Vagina (tissue), 2 donors: Measurements from ENCODE around the gene SDR39U1. TPM values are rescaled to one million over a fixed set of nuclear protein-coding genes. Genes with fewer than 3 reads are reported as not detected.

ENCODE experiments used
- DNase-seq, 2 donors: peaks; one replicate each; pipeline ENCODE4 v3.0.0-alpha.2; 2017; ENCODE audit errors: extremely low spot score in 2 of 2
- H3K27ac ChIP-seq: fragments of 200-600 bp; sonication (generic); one replicate; pipeline ENCODE4 v1.5.1; 2019
- H3K27me3 ChIP-seq: fragments of 200-600 bp; sonication (generic); one replicate; pipeline ENCODE4 v1.5.1; 2019
- H3K36me3 ChIP-seq, 2 donors: fragments of 200-600 bp; sonication (generic); one replicate each; pipeline ENCODE4 v1.5.1; 2017 to 2019
- H3K4me1 ChIP-seq: fragments of 200-600 bp; sonication (generic); one replicate; pipeline ENCODE4 v1.5.1; 2019
- H3K4me3 ChIP-seq, 2 donors: fragments of 200-600 bp; sonication (generic); 1 replicate in 1 of 2; 2 replicates in 1 of 2; pipeline ENCODE4 v1.5.1; 2016 to 2019
- H3K9me3 ChIP-seq: fragments of 200-600 bp; sonication (generic); one replicate; pipeline ENCODE4 v1.5.1; 2019
- POLR2A ChIP-seq, 2 donors: fragments of 450-650 bp; IDR thresholded peaks; one replicate each; pipeline ENCODE4 v1.6.1; 2017; ENCODE audit warnings: antibody characterized with exemption in 2 of 2, mild to moderate bottlenecking in 2 of 2, moderate library complexity in 2 of 2
- POLR2AphosphoS5 ChIP-seq, 2 donors: sonication (generic); formaldehyde crosslinking; IDR thresholded peaks; one replicate each; pipeline ENCODE4 v1.9.0; 2017; ENCODE audit warnings: antibody characterized with exemption in 2 of 2, mild to moderate bottlenecking in 2 of 2, low read depth in 1 of 2; ENCODE audit not compliant: insufficient read depth in 1 of 2
- intact Hi-C: fragments of 100-400 bp; cut with DNase I; formaldehyde crosslinking; loops from one replicate; pipeline ENCODE4 v1.15.1; 2023
- total RNA-seq: library from RNA; depleted of rRNA; stranded (reverse); fragments of >200 nt; gene quantifications from one replicate; pipeline ENCODE4 v1.2.3, GENCODE V29; 2016
- TF ChIP-seq, protein P1 (sequence below), 3 experiments: fragments of 450-650 bp in 2 of 3; fragments of 200-600 bp in 1 of 3; sonication (generic) in 1 of 3; IDR thresholded peaks; one replicate each; pipeline ENCODE4 v1.5.1; 2017 to 2019; ENCODE audit warnings: antibody characterized with exemption in 3 of 3, mild to moderate bottlenecking in 2 of 3, moderate library complexity in 2 of 3

The SDR39U1 gene
- total RNA-seq, 1 donor from 2014 or later, result 43.2 TPM

DNA sequence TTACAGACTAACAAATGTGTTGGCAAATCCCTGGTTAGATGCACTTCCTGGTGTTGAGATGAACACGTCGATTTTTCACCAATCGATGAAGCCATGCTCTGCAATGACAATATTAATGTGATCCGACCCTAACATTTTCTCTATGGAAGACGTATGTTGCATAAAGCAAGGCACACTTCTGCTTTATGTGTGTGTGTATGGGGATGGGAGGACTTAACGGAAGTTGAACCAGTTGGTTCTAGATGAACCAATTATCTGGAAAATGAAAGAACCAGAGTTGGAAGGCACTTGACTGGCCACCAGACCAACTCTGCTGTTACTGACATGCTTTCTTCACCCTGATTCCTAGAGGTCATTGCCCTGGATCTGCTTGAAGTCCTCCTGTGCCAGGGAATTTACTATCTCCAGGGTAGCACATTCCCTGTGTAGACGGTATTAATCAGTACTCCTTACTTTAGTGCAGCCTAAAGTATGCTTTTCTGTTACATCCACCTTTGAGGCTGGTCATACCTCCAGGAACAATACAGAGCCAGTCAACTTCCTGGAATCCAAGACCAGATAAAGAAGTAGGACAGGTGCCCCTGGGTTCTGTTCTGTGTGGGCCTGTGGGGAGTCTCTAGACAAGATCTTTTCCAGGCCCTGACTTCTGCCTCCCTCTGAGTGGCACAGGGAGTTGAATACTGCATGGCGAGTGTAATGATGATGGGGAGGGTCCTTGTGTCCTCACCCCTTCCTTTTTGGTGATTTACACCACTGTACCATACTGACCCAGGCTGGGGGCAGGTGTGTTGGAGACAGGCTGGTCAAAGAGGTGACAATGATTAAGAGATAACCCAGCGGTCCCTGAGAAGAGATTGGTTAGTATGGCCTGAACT is 4.1 kb downstream of the SDR39U1 start:
- TF ChIP-seq POLR2AphosphoS5 (IDR thresholded peaks at IDR 0.05; ENCODE audit: insufficient read depth in 1 of 2, low read depth in 1 of 2) (no peak), POLR2A (IDR thresholded peaks at IDR 0.05) (no peak)
- TF ChIP-seq, protein P1, sequence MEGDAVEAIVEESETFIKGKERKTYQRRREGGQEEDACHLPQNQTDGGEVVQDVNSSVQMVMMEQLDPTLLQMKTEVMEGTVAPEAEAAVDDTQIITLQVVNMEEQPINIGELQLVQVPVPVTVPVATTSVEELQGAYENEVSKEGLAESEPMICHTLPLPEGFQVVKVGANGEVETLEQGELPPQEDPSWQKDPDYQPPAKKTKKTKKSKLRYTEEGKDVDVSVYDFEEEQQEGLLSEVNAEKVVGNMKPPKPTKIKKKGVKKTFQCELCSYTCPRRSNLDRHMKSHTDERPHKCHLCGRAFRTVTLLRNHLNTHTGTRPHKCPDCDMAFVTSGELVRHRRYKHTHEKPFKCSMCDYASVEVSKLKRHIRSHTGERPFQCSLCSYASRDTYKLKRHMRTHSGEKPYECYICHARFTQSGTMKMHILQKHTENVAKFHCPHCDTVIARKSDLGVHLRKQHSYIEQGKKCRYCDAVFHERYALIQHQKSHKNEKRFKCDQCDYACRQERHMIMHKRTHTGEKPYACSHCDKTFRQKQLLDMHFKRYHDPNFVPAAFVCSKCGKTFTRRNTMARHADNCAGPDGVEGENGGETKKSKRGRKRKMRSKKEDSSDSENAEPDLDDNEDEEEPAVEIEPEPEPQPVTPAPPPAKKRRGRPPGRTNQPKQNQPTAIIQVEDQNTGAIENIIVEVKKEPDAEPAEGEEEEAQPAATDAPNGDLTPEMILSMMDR (IDR thresholded peaks at IDR 0.05), result no peak
- peak in 1 of 2 donors; percentile 28 for DNase-seq
- H3K4me3 ChIP-seq, result no peak overlapping the region
- H3K36me3 ChIP-seq, result peaks cover 0 to 48% of the 10 kb centered on the region in 2 donors
- H3K27ac ChIP-seq, result no peak overlapping the region
- peaks cover 49% of the 10 kb centered on the region for H3K4me1 ChIP-seq
- H3K27me3 ChIP-seq, result no peaks in the 10 kb centered on the region
- no peaks in the 10 kb centered on the region for H3K9me3 ChIP-seq
- intact Hi-C loops, result no loop called here

DNA sequence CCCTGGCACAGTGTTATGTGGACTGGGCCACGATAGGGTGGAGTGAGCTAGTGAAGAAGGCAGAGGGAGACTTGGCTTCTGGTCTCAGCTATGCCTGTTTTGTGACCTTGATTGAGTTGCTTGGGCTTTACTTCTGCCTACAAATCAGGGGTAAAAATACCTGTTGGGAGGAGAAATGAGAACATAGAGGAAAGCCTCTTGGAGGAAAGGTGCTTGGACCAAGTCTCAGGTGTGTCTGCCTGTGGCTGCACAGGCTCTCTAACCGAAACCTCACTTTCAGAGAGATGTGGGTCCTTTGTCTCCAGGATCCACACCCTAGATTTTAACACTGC is 4.9 kb downstream of the SDR39U1 start:
- Histone ChIP-seq H3K27me3 (no peaks in the 10 kb centered on the region), H3K36me3 (peaks cover 0 to 55% of the 10 kb centered on the region in 2 donors), H3K4me3 (no peak overlapping the region), H3K27ac (peak overlapping the region; percentile 67), H3K9me3 (no peaks in the 10 kb centered on the region), H3K4me1 (peaks cover 56% of the 10 kb centered on the region)
- TF ChIP-seq, protein P1 (IDR thresholded peaks at IDR 0.05), result no peak
- TF ChIP-seq POLR2A (IDR thresholded peaks at IDR 0.05) (no peak), POLR2AphosphoS5 (IDR thresholded peaks at IDR 0.05; ENCODE audit: insufficient read depth in 1 of 2, low read depth in 1 of 2) (no peak)
- intact Hi-C loops, result no loop called here
- DNase-seq, result no peak

DNA sequence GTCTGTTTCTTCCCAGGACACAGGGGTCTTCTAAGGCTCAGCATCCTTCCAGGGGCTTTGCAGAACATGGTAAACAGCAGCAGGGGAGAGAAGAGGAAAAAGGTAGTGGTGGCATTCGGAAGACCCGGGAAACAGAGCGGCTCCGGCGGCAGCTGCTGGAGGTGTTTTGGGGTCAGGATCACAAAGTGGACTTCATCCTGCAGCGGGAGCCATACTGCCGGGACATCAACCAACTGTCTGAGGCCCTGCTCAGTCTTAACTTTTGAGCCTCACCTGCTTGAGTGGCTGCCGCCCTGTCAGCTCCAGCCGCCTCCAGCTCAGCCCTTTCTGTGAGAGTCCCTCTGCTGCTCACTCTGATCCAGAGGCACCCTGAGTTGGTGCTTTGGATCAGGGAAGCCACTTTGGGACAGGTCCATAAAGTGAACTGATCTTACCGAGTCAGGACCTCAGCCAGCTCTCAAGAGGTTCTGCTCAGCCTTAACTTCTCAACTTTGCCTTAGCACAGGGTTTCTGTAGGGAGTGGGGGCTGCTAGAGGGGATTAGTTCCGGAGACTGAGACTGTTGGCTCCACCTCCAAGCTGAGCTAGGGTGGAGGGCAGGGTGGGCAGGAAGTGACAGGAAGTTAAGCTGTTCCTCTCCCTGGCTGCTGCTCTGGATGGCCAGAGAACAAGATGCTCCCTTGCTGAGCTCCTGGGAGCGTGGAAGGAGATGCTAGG is 5.4 kb downstream of the SDR39U1 start:
- intact Hi-C loops, result no loop called here
- H3K36me3 ChIP-seq, result peaks cover 0 to 61% of the 10 kb centered on the region in 2 donors

DNA sequence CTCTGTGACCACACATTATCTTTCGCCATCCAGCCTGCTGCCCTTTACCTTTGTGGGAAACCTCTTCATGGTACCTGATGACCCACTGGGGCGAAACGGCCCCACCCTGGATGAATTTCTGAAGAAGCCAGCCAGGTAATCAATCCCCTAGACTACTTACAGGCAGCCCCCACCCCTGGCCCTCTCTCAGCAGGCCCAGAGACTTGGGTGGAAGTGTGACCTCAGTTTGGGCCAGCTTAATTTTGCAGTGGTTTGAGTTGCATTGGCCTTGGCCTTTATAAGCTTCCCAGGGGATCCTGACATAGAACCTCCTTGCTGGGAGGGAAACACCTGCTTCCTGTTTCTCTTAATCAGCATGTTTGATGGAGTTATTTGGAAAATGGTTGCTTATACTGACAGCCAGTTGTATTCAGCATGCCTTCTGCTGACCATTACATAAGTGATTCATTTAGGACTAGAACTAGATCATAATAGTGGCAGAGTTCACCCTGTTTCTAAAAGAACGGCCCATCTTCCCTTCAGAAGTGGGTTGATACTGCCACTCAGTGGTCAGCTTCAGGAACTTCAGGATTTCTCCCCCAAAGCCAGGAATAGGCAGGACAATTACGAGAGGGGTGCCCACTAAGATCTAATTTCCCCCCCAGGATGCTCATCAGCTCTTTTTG is 6.1 kb downstream of the SDR39U1 start:
- Histone ChIP-seq H3K9me3 (no peaks in the 10 kb centered on the region), H3K27ac (peak overlapping the region; percentile 67), H3K36me3 (peaks cover 0 to 66% of the 10 kb centered on the region in 2 donors), H3K27me3 (no peaks in the 10 kb centered on the region), H3K4me1 (peaks cover 63% of the 10 kb centered on the region), H3K4me3 (no peak overlapping the region)
- intact Hi-C loops, result no loop called here
- peak in 1 of 2 donors; percentile 88 for DNase-seq
- TF ChIP-seq, protein P1 (IDR thresholded peaks at IDR 0.05), result peak; percentile 58 to 88 (median 81)
- TF ChIP-seq POLR2A (IDR thresholded peaks at IDR 0.05) (no peak), POLR2AphosphoS5 (IDR thresholded peaks at IDR 0.05; ENCODE audit: insufficient read depth in 1 of 2, low read depth in 1 of 2) (peak; percentile 32 to 92)

More for the DNA sequence above, 5.4 kb downstream of the SDR39U1 start:
- Histone ChIP-seq H3K4me3 (no peak overlapping the region), H3K27me3 (no peaks in the 10 kb centered on the region), H3K27ac (peak overlapping the region; percentile 67), H3K4me1 (peaks cover 62% of the 10 kb centered on the region), H3K9me3 (no peaks in the 10 kb centered on the region)
- TF ChIP-seq, protein P1 (IDR thresholded peaks at IDR 0.05), result peak in 1 of 3 experiments; percentile 1
- TF ChIP-seq POLR2A (IDR thresholded peaks at IDR 0.05) (no peak), POLR2AphosphoS5 (IDR thresholded peaks at IDR 0.05; ENCODE audit: insufficient read depth in 1 of 2, low read depth in 1 of 2) (no peak)
- peak in 1 of 2 donors; percentile 40 for DNase-seq
